AG04450 (cell line): Measurements from ENCODE around the gene ABCD1. TPM values are rescaled to one million over a fixed set of nuclear protein-coding genes. Genes with fewer than 3 reads are reported as not detected.

ENCODE experiments used
- CTCF ChIA-PET: fragments of 300-600, 350-600 bp; formaldehyde crosslinking; extraction: SDS; loops from one replicate; lab custom pipeline; 2022; ENCODE audit warnings: antibody characterized with exemption, inconsistent platforms; lab: Charles Lee
- POLR2A ChIA-PET: fragments of 350-600 bp; formaldehyde crosslinking; extraction: SDS; loops from one replicate; lab custom pipeline; 2021; ENCODE audit warnings: antibody characterized with exemption, inconsistent platforms; lab: Yijun Ruan, JAX
- DNase-seq: peaks from one replicate; pipeline ENCODE4 v3.0.0-alpha.2; 2011; ENCODE audit warnings: low read depth, low spot score
- H3K27ac ChIP-seq: one replicate; pipeline ENCODE4 v1.5.1; 2012; ENCODE audit warnings: low read depth, low read length, control low read depth
- H3K27me3 ChIP-seq: one replicate; pipeline ENCODE4 v1.6.0; 2012; ENCODE audit warnings: low read length; ENCODE audit not compliant: control insufficient read depth, insufficient read depth
- H3K4me3 ChIP-seq: 2 replicates; pipeline ENCODE4 v1.5.1; 2011; ENCODE audit warnings: mild to moderate bottlenecking, low read depth, low read length, control low read depth
- H3K9me3 ChIP-seq: 2 replicates; pipeline ENCODE4 v1.5.1; 2012; ENCODE audit warnings: low read length; ENCODE audit not compliant: control insufficient read depth, insufficient read depth
- polyA plus RNA-seq: library from polyadenylated mRNA; depleted of rRNA; stranded (reverse); fragments of >200 nt; gene quantifications from 2 replicates; pipeline ENCODE4 v1.2.3, GENCODE V29; 2011
- TF ChIP-seq, protein P1 (sequence below): IDR thresholded peaks from 2 replicates; pipeline ENCODE4 v1.5.1; 2011; ENCODE audit warnings: low read depth, low read length, control low read depth, inconsistent platforms

The ABCD1 gene
- polyA plus RNA-seq, 1 experiment: 4.2 TPM

DNA sequence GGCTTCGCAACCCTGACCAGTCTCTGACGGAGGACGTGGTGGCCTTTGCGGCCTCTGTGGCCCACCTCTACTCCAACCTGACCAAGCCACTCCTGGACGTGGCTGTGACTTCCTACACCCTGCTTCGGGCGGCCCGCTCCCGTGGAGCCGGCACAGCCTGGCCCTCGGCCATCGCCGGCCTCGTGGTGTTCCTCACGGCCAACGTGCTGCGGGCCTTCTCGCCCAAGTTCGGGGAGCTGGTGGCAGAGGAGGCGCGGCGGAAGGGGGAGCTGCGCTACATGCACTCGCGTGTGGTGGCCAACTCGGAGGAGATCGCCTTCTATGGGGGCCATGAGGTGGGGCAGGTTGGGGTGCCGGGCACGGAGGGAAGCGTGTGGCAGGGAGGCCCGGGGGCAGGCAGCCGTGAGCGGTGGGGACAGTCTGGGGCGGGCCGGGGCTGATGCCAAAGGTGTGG is 1.2 kb downstream of the ABCD1 start:
- H3K4me3 ChIP-seq: 0 out of 2 replicates have a peak overlapping the region, but pooled peaks have one; percentile 40
- no peak for DNase-seq
- POLR2A ChIA-PET: no interaction called here
- TF ChIP-seq, protein P1, sequence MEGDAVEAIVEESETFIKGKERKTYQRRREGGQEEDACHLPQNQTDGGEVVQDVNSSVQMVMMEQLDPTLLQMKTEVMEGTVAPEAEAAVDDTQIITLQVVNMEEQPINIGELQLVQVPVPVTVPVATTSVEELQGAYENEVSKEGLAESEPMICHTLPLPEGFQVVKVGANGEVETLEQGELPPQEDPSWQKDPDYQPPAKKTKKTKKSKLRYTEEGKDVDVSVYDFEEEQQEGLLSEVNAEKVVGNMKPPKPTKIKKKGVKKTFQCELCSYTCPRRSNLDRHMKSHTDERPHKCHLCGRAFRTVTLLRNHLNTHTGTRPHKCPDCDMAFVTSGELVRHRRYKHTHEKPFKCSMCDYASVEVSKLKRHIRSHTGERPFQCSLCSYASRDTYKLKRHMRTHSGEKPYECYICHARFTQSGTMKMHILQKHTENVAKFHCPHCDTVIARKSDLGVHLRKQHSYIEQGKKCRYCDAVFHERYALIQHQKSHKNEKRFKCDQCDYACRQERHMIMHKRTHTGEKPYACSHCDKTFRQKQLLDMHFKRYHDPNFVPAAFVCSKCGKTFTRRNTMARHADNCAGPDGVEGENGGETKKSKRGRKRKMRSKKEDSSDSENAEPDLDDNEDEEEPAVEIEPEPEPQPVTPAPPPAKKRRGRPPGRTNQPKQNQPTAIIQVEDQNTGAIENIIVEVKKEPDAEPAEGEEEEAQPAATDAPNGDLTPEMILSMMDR: no peak
- no peaks in the 10 kb centered on the region for H3K9me3 ChIP-seq
- CTCF ChIA-PET: no interaction called here
- H3K27ac ChIP-seq: no peak overlapping the region
- no peaks in the 10 kb centered on the region for H3K27me3 ChIP-seq

DNA sequence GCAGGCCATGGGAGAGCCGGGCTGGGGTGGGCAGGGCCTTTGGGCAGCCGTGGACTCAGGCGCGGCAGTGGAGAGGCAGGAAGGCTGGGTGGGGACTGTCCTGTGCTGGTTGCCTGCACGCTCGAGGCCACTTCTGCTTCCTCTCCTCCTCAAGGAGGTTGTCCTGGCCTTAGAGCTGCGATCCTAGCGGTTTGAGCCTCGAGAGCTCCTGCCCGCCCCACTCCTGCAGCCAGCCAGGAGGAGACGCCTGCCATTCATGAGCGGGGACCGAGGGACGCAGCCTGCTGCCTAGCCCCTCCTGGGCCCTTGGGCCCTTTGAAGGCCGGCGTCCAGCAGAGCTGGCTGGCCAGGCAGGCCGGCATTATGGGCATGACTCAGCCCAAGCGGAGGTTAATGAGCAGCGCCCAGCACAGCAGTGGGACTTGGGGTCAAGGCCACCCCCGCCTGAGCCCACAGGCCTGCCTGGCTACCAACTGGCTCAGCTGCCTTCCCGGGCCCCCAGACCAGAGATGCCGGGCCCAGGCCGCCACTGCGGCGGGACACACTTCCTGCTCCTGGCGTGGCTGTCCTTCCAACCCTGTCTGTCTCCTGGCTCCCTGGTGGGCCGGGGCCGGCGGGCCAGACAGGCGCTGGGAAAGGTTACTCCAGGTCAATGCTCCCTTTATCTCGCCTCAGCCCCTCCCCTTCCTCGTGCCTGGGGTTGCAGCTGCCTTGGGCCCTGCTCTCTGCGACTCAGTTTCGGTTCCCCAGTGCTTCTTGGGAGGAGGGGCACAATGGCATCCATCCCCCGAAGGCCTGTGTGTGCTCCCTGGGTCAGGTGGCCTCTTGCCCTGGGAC is 1.8 kb downstream of the ABCD1 start:
- Histone ChIP-seq H3K27ac (peak overlapping the region; percentile 61), H3K9me3 (no peaks in the 10 kb centered on the region), H3K4me3 (peak overlapping the region; percentile 40), H3K27me3 (no peaks in the 10 kb centered on the region)
- DNase-seq: no peak
- ChIA-PET CTCF (interaction anchor here (0.6 kb wide), 1 partner anchor 58 kb away, joined by 3 read pairs; no protein-coding TSS in a partner anchor), POLR2A (no interaction called here)
- TF ChIP-seq, protein P1: no peak

DNA sequence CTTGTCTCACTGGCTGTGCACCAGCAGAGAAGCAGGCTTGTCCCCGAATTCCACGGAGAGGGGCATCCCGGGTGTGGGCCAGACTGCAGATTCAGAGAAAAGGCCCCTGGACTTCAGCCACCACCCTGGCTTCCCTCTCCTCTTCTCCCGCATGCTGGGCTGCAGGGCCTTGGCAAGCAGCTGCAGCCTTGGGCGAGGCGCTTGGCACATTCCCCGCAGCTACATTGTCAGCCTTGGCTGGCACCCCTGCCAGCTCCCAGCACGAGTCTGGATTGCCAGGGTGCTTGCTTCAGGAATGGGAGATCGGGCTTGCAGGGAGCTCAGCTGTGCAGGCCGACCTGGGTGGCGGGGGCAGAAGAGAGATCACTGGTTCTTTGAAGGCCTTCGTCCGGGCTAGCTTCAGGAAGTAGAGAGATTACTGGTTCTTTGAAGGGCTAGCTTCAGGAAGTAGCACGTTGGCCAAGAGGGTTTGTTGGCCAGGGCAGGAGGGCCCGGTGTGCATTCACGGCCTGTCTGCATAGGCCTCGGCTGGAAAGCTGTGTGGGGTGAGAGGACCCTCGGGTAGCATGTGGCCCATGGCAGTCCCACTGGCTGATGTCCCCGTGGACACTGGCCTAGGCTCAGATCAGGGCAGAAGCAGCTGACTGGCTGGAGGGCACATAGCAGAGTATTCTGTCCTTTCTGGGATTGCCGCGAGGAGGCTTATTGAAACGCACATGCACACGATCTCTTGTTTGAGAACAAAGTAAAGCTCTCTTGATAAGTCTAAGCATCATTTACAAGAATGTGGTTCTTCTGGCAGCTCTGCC is 2.7 kb downstream of the ABCD1 start:
- H3K9me3 ChIP-seq: no peaks in the 10 kb centered on the region
- H3K27me3 ChIP-seq: no peaks in the 10 kb centered on the region
- TF ChIP-seq, protein P1: no peak
- no peak for DNase-seq
- CTCF ChIA-PET: interaction anchor here (0.6 to 1.0 kb wide), 3 partner anchors 36 to 60 kb away, joined by 3 read pairs; no protein-coding TSS in a partner anchor
- no peak overlapping the region for H3K27ac ChIP-seq
- POLR2A ChIA-PET: no interaction called here
- peak overlapping the region; percentile 40 for H3K4me3 ChIP-seq

DNA sequence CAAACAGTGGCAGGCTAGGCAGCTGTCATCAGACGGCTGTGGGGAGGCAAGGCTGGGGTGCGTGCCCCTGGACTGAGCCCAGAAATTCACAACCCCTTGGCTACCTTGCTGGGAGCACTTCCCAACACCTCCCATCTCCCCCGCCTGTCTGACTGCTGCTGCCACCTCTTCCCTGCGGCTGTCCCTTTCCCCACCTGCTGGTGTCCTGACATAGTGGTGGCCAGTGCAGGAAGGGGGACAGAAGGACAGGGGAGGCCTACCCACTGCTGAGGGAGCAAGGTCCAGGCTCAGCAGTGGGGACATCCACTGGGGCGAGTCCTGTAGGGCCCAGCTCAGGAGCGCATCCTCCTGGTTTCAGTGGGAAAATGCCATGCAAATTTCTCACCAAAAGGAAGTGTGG is 3.4 kb downstream of the ABCD1 start:
- no peak overlapping the region for H3K27ac ChIP-seq

More for the DNA sequence above, 3.4 kb downstream of the ABCD1 start:
- DNase-seq: no peak
- Histone ChIP-seq H3K4me3 (no peak overlapping the region), H3K27me3 (no peaks in the 10 kb centered on the region), H3K9me3 (no peaks in the 10 kb centered on the region)
- ChIA-PET CTCF (interaction anchor here (0.9 to 1.0 kb wide), 2 partner anchors 35 to 60 kb away, joined by 3 read pairs; no protein-coding TSS in a partner anchor), POLR2A (no interaction called here)
- TF ChIP-seq, protein P1: no peak
